Liver (tissue), 2 donors: ENCODE data around the gene OR7G2.

Experiments used
- FOXA1 ChIP-seq: IDR thresholded peaks from 2 replicates; pipeline ENCODE4 v1.6.1; 2016; ENCODE audit warnings: antibody characterized with exemption
- TF ChIP-seq, protein P1 (sequence below): fragments of 150-350 bp; IDR thresholded peaks from 2 replicates; pipeline ENCODE4 v1.5.1; 2017; ENCODE audit warnings: improper control_type of control experiment, low read depth, low read length; ENCODE audit not compliant: missing input control
- TF ChIP-seq, protein P2 (sequence below): IDR thresholded peaks from 2 replicates; pipeline ENCODE4 v1.6.1; 2016; ENCODE audit warnings: antibody characterized with exemption, mild to moderate bottlenecking
- donor health status: healthy.

DNA sequence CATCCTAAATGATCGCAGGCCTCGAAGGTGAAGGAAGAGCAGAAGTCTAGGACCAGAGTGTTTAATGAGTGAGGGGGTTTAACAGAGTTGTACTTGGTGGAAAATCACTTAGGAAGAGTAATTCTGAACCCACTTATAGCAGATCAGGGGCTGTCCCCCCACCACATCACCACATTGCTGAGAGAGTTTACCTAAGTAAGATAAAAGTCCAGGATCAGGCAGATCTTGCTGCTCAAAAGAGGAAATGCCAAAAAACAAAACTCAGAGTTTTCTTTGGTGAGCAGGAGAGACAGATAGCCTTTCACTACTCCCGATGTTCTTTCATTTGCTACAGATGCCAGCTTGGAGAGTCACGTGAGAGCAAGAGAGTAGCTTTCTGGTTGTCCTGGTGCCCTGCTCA is 48.3 kb upstream of the OR7G2 start:
- TF ChIP-seq, protein P1, sequence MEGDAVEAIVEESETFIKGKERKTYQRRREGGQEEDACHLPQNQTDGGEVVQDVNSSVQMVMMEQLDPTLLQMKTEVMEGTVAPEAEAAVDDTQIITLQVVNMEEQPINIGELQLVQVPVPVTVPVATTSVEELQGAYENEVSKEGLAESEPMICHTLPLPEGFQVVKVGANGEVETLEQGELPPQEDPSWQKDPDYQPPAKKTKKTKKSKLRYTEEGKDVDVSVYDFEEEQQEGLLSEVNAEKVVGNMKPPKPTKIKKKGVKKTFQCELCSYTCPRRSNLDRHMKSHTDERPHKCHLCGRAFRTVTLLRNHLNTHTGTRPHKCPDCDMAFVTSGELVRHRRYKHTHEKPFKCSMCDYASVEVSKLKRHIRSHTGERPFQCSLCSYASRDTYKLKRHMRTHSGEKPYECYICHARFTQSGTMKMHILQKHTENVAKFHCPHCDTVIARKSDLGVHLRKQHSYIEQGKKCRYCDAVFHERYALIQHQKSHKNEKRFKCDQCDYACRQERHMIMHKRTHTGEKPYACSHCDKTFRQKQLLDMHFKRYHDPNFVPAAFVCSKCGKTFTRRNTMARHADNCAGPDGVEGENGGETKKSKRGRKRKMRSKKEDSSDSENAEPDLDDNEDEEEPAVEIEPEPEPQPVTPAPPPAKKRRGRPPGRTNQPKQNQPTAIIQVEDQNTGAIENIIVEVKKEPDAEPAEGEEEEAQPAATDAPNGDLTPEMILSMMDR, result no peak
- TF ChIP-seq, protein P2, sequence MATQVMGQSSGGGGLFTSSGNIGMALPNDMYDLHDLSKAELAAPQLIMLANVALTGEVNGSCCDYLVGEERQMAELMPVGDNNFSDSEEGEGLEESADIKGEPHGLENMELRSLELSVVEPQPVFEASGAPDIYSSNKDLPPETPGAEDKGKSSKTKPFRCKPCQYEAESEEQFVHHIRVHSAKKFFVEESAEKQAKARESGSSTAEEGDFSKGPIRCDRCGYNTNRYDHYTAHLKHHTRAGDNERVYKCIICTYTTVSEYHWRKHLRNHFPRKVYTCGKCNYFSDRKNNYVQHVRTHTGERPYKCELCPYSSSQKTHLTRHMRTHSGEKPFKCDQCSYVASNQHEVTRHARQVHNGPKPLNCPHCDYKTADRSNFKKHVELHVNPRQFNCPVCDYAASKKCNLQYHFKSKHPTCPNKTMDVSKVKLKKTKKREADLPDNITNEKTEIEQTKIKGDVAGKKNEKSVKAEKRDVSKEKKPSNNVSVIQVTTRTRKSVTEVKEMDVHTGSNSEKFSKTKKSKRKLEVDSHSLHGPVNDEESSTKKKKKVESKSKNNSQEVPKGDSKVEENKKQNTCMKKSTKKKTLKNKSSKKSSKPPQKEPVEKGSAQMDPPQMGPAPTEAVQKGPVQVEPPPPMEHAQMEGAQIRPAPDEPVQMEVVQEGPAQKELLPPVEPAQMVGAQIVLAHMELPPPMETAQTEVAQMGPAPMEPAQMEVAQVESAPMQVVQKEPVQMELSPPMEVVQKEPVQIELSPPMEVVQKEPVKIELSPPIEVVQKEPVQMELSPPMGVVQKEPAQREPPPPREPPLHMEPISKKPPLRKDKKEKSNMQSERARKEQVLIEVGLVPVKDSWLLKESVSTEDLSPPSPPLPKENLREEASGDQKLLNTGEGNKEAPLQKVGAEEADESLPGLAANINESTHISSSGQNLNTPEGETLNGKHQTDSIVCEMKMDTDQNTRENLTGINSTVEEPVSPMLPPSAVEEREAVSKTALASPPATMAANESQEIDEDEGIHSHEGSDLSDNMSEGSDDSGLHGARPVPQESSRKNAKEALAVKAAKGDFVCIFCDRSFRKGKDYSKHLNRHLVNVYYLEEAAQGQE, result no peak
- TF ChIP-seq FOXA1, result no peak
